Smooth muscle cell of the brain vasculature (primary cell): ENCODE data around the gene MPND.
"Not testable (repeated sequence)": the region's sequence is repeated elsewhere in the genome, so short reads cannot be mapped to it uniquely, and the experiment has no call there.

ENCODE experiments used
- DNase-seq: peaks from one replicate; pipeline ENCODE4 v3.0.0-alpha.2; 2012; ENCODE audit warnings: low read depth, low spot score

Gene MPND

DNA sequence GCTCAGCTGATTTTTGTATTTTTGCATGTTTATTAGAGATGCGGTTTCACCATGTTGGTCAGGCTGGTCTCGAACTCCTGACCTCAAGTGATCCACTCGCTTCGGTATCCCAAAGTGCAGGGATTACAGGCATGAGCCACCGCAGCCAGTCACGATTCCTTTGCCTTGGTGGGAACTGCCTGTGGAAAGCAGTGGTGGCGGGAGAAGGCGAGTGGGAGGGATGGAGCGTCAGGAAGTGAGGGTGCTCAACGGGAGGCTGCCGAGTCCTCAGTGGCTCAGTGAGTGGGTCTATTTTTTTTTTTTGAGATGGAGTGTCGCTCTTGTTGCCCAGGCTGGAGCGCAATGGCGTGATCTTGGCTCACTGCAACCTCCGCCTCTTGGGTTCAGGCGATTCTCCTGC lies 5.9 kb downstream of the MPND start:
- DNase-seq, result not testable (repeated sequence)

DNA sequence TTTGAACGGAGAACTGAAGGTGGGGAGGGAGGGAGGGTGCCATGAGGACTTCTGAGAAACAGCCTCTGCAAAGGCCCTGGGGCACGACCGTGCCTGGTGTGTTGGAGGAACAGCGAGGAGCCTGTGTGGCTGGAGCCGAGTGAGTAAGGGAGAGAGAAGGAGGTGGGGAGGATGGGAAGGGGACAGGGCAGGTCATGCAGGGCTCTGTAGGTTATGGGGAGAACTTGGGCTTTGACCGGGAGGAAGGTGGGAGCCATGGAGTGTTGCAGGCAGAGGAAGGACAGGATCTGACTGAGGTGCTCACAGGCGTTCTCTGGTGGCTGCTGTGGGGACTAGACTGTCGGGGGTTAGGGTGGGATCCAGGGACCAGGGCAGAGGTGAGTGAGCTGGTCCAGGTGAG lies 6.7 kb downstream of the MPND start:
- DNase-seq, result no peak

DNA sequence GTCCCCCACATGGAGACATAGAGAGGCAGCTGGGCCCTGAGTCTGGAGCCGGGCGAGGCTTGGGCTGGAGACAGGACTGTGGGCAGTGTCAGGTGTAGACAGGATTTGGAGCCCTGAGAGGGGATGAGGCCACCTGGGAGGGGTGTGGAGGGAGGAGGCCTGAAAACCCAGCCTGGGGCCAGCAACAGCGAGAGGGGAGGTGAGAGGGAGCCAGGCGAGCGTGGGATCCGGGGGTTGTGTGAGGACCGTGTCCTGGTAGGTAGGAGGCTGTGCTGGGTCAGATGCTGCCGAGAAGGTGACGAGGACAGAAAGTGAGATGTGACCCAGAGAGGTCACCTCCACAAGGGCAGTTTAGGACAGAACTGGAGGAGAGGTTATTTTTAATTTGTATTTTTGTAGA lies 7.4 kb downstream of the MPND start:
- no peak for DNase-seq

DNA sequence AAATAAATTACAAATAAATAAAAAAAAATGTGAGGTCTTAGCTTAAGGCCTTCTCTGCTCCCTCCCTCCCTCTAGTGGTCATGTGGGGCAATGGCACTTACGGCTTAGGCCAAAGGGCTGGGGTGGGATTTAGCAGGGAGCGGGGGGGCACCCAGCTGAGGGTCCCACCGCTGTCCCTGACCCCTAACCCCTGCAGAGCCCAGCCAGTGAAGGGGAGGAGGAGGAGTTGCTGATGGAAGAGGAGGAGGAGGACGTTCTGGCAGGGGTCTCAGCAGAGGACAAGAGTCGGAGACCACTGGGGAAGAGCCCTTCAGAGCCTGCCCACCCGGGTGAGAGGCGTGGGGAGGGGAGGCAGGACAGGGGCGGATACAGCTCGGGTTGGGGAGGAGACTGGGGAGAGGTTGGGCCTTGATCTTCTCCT lies 9.3 kb downstream of the MPND start:
- DNase-seq, result peak; percentile 49

DNA sequence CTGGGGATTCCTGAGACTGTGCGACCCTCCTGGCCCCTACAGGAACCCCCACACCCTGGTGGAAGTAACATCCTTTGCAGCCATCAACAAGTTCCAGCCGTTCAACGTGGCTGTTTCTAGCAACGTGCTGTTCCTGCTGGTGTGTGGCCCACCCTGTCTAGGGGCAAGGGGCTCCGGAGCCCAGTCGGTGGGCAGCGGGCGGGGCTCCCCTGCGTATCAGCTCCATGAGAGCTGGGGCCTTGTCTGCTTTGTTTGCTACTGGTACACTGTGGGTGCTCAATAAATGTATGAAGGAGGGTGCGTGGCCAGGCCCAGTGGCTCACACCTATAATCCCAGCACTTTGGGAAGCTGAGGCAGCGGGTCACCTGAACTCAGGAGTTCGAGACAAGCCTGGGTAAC lies 10.9 kb downstream of the MPND start:
- no peak for DNase-seq

DNA sequence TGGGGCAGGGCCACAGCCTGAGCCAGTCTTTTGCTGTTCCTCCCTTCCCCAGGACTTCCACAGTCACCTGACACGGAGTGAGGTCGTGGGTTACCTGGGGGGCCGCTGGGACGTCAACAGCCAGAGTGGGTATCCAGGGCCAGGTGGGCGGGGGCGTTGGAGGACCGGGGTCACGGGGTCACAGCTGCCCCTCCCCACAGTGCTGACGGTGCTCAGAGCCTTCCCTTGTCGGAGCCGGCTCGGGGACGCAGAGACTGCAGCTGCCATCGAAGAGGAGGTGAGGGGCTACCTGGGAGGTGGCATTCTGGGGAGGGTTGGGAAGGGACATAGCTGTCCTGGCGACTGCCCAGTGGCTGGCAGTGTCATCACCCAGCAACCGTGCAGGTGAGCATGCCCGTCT lies 11.5 kb downstream of the MPND start:
- no peak for DNase-seq

DNA sequence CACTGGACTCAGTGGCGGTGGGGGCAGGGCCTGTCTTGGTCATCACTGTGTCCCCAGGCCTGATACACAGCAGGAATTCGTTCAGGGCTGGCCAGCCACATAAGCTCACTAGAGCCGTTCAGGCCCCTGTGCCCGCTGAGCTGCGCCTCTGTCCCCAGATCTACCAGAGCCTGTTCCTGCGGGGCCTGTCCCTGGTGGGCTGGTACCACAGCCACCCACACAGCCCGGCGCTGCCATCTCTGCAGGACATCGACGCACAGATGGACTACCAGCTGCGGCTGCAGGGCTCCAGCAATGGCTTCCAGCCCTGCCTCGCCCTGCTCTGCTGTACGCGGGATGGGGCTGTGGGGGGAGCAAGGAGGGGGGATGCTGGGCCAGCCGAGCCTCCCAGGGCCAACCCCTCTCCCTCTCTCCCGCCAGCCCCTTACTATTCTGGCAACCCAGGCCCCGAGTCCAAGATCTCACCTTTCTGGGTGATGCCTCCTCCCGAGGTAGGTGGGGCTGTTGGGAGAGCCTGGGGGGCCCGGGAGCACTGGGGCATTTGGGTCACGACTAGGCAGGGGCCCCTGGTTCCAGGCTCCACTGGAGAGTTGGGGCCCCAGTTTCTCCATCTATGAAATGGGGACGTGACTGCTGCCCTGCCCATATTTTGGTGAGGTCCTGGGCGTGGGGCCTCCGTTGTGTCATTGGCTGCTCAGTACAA lies 13.9 kb downstream of the MPND start:
- DNase-seq, result no peak

DNA sequence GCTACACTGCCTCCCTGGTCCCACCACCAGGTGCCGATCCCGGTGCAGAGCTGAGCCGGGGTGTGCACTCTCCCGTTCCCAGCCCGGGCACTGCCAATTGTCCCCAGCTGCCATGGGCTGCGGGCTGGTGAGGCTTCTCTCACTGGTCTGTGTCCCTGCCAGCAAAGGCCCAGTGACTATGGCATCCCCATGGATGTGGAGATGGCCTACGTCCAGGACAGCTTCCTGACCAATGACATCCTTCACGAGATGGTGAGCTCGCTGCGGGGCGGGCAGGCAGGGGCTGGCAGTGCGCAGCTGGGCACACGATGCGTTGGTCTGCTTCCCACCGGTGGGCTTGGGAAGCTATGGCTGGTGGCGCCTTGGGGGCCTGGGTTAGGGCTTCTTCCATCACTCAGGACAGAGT lies 14.6 kb downstream of the MPND start:
- no peak for DNase-seq

DNA sequence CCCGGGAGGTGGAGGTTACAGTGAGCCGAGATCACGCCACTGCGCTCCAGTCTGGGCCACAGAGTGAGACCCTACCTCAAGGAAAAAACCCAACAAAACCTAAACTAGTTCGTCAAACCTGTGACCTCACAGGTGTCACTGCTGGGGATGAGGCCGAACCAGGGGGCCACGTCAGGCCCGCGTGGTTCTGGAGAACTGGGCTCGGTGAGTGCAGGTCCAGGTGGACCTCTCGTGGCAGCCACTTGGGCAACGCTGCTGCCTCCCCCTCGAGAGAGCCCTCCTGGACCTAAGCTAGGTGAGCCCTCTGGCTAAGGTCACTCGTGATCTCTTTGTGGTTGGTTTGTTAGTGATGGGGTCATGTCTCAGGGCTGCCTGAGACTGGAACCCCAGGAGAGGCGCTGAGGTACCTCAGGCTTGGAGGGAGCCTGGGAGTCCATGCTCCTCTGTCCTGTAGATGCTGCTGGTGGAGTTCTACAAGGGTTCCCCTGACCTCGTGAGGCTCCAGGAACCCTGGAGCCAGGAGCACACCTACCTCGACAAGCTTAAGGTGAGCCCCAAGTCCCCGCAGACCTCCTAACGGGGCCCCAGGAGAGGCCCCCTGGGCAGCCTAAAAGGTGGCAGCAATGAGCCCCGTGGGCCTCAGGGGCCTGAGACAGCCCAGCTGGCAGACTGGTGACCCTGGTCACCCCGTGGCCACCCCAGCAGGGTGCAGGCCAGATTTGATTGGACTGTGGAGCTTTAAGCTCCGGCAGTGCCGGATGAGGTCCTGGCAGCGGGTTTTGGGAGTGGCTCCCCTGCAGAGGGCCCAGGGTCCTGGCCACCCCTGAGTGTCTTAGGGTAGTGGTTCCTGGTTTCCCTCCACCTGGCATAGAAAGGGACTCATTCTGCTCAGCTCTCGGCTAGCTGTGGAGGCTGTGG lies 15.6 kb downstream of the MPND start:
- no peak for DNase-seq

DNA sequence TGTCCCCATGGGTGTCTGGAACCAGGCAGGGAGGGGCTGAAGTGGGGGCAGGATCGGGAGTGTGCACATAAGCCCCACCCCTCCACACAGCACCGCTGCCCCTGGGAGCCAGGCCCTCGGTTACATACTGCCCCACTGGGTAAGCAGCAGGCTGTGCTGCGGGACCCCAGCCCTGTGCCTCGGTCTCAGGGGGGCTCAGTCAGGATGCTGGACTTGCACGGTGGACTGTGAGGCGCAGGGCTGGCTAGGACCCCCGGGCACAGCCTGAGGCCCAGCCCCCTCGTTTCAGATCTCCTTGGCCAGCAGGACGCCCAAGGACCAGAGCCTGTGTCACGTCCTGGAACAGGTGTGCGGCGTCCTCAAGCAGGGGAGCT lies 16.3 kb downstream of the MPND start:
- no peak for DNase-seq

DNA sequence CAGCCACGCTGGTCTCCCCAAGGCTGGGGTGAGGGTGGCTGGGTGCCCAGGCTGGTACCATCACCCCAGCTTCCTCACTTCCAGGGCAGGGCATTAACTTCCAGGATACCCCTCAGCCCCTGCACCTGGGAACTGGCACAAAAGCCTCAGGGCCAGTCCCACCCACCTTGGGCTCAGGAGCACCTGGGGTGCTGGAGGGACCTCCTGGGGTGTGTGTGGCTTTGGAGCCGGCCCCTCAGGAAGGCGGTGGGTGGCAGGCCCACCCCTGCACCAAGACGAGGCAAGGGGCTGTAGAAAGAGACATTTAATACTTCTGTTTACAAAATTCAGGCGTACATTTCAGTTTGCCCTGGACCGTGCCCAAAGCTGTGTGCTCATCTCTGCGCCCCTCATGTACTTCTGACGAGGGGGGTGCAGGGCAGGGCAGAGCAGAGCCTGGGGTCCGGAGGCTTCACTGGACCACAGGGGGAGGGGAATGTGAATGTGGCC lies 16.8 kb downstream of the MPND start:
- DNase-seq, result no peak

DNA sequence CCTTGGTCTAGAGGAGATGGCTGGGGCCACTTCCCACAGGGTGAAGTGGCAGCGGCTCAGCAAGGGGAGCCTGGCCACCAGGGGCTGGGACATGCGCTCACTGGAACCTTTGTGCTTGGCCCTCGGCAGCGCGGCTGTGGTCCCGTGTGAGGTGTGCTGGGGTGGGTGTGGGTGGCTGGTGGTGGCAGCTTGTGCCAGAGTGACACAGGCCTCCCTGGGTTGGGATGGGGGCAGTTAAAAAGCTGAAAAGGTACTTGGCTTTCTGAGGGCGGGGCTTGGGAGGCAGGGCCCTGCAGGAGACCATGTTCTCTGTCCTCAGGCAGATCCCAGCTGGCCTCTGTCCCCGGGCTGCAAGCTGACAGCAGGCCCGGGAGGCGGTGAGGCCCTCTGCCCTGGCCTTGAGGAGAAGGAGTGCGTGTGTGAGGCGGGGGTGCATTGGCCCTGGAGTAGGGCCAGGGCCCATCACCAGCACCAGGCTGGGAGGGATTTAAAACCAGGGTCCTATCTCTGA lies 17.3 kb downstream of the MPND start:
- DNase-seq, result no peak

DNA sequence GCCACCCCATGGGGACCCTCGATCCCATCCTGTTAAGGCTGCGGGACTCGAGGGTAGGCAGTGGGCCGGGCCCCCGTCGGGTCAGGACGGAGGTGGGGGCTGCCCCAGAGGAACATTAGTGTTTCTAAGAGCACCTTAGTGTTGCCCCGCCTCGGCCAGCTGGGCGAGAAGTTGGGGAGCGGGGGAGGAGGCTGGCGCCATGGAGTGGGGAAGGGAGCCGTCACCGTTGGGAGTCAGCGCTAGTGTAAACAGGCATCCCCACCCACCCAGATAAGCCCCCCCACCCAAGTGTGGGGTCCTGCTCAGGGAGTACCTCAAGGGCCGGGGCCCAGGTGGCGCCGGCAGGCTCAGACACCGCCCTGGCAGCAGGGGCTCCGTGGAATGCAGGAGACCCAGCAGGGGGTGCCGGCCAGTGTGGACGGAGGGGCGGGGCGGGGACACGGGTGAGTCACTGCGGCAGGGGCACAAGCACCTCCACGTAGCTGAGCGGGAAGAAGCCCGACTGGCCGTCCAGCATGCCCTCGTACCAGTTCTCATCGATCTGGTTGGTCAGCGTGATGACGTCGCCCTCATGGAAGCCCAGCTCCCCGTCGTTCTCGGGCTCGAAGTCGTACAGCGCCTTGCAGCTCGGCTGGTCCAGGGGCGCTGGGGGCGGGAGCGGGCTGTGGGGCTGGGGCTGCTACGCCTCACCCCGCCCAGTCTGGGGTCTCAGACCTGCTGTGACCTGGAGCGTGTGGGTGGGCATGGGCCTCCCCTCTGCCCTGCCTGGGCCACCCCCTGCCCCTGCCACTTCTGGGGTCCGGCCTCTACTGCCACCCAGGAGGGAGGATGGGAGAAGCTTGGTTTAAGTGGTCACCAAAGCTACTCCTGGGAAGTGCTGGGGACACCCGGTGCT lies 18.0 kb downstream of the MPND start:
- DNase-seq, result no peak

DNA sequence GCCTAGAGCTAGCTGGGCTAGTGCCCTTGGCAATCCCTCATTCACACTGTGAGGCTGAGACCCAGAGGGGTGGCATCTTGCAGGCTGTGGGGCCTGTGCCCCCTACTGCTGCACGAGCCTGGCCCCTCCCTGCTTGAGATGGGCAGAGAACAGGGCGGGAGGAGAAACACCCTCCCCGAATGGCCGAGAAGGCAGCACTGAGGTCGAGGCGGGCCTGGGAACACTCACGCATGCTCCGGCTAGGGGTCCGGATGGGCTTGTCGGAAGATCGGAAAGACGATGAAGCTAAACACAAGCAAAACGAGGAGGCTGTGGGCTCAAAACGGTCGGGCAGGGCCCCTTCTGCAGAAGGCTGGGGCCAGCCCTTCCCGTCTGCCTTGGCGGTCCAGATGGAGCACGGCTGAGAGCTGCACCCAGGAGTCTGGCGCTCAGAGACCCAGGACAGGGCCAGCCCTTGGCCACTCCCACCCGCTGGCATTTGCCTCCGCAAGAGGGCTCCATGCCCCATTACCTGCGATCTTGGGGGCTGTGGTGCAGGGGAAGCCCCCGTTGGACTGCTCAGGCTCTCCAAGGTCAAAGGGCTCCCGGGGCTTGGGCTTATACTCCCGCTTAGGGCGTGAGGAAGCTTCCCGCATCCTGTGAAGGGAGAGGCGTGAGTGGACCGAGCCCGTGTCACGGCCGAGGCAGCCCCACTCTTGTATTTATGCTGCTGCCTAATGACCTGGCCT lies 18.9 kb downstream of the MPND start:
- DNase-seq, result no peak

DNA sequence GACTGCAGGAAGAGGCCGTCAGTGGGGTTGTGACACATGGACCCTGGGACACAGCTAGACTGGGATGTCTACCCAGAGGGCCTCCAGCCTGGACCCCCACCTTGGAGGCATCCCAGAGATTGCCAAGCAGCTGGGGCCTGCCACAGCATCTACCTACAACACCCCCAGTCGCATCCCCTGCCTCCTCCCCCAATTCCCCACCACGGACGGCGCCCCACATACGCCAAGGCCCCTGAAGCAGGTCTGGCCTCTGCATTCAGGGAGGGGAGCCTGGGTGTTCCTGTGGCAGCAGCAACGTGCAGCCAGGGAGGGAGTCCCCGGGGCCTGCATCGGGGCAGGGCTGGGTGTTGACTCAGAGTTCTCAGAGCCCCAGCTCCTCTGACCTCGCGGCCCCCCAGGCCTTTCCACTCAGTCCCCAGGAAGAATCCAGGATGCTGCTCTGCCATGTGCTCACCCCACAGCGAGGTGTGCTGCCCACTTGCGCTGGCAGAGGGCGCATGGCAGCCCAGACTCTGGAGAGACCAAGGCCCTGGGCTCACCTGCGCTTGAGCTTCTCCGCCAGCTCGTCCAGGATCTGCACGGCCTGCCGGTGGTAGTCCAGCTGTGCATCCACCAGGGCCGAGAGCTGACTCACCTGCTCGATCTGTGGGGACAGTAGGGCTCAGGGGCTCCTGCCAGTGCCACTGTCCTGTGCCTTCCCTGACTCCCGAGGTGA lies 19.6 kb downstream of the MPND start:
- no peak for DNase-seq

DNA sequence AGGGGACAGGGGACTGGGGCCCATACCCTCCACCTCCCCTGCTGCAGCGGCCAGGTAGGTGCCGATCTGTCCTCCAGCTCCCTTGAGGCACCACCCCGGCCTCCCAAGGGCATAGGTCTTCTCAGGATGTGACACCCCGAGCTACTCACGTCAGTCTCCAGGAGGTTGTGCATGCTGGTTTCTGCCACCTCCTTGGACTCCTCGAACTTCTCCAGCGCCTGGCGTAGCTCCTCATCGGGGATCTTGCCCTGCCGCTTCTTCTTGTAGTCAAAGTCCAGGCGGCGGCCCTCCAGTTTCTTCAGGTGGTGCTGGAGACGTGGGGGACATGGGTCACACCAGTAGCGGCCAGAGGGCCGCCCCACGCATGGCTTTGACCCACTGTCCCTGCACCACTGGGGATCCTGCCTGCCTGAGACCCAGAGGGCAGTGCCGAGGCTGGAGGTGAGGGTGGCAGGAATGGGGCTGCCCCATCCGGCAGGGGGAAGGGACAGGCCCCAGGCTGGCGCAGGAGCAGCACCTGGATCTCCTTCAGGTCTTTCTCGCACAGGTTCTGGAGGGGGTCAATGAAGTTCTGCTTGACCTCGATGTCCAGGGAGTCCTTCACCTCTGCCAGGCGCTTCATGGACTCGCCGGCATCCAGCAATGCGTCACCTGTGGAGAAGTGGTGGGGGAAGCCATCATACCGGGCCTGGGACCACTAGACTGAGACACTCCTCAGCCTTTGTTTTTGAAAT lies 20.4 kb downstream of the MPND start:
- DNase-seq, result no peak

DNA sequence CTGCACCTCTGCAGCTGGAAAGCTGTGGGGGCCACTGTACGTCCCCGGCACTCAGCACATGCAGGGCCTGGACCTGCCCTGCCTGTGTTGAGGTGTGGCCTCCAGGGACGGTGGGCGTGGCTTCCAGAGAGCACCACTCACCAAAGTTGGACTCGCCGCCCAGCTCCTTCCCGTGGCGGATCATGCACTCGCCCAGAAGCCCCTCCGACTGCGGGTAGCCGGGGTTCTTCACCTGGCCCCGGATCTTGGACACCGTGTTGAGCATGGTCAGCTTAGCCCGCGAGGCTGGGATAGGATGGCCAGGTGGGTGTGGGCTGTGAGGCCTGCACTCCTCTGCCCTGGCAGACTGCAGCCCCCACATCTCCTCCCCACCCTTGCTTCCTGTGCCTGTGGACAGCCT lies 22.0 kb downstream of the MPND start:
- DNase-seq, result no peak

DNA sequence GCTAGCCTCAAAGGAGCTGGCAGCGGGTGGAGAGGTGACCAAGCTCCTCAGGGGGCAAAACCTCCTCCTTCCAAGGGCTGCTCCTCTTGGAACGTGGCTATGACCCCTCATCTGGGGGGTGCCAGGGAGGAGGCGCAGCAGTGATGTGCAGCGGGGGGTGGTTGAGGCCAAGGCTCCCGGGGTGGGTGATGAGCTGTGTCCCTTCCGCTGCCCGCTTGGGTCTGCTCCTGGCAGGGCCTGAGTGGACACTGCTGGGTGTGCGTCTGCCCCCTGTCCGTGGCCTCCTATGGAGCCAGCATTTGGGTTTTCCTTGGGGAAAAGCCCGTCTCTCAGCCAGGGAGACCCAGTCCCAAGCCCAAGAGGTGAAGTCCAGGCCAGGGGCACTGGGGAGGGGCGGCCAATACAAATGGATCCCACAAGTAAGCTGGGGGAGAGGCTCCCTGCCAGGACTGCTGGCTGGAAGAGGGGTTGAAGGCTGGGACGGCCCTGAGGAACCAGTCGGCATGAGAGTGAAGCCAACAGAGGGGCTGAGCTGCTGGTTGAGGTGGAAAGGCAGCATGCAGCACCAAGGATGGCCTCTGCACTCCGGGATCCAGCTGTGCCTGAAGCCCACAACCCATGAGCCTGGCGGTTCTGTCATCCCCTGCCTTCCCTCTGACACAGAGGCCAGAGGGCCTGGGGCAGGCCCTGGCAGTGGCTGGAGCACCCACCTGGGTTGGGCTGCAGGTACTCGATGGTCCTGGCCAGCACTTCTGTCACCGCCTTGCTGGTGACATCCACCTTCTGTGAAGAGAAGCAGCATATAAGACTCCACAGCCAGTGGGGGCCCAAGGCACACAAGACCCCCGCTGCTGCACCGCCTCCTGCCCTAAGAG lies 22.7 kb downstream of the MPND start:
- no peak for DNase-seq
